GM18526 (cell line): ENCODE data around the gene BCAS3.

Experiments
- POLR2A ChIP-seq: IDR thresholded peaks from 3 replicates; pipeline ENCODE4 v1.6.1; 2011; ENCODE audit not compliant: insufficient read length; ENCODE audit errors: extremely low read depth

Gene BCAS3

GRCh38 chr17:60720763-60721531, 43.3 kb downstream of the BCAS3 start:
- no peak for TF ChIP-seq POLR2A

- no peak for TF ChIP-seq POLR2A
Observed at GRCh38 chr17:60724647-60725046, 47.0 kb downstream of the BCAS3 start.

GRCh38 chr17:60729854-60730253, 52.2 kb downstream of the BCAS3 start:
- TF ChIP-seq POLR2A: no peak

GRCh38 chr17:60730273-60730672, 52.6 kb downstream of the BCAS3 start:
- no peak for TF ChIP-seq POLR2A

GRCh38 chr17:60738287-60738686, 60.6 kb downstream of the BCAS3 start:
- TF ChIP-seq POLR2A: no peak

- no peak for TF ChIP-seq POLR2A
Observed at GRCh38 chr17:60740584-60740983, 62.9 kb downstream of the BCAS3 start.

GRCh38 chr17:60741031-60741430, 63.4 kb downstream of the BCAS3 start:
- no peak for TF ChIP-seq POLR2A

GRCh38 chr17:60743282-60743681, 65.6 kb downstream of the BCAS3 start:
- TF ChIP-seq POLR2A: no peak

- TF ChIP-seq POLR2A: no peak
Observed at GRCh38 chr17:60743799-60744198, 66.1 kb downstream of the BCAS3 start.

GRCh38 chr17:60744355-60744966, 66.8 kb downstream of the BCAS3 start:
- no peak for TF ChIP-seq POLR2A

GRCh38 chr17:60745544-60745943, 67.9 kb downstream of the BCAS3 start:
- no peak for TF ChIP-seq POLR2A

GRCh38 chr17:60747069-60747808, 69.6 kb downstream of the BCAS3 start:
- no peak for TF ChIP-seq POLR2A

GRCh38 chr17:60748204-60748603, 70.6 kb downstream of the BCAS3 start:
- TF ChIP-seq POLR2A: no peak

- no peak for TF ChIP-seq POLR2A
Observed at GRCh38 chr17:60749050-60749449, 71.4 kb downstream of the BCAS3 start.

GRCh38 chr17:60749708-60750107, 72.1 kb downstream of the BCAS3 start:
- no peak for TF ChIP-seq POLR2A

- TF ChIP-seq POLR2A: no peak
Observed at GRCh38 chr17:60750640-60751039, 73.0 kb downstream of the BCAS3 start.

GRCh38 chr17:60751884-60752283, 74.2 kb downstream of the BCAS3 start:
- no peak for TF ChIP-seq POLR2A
